Measurements from ENCODE around the gene MDH1.
A peak's percentile ranks its signal among the peaks of the same experiment; 100 is the strongest.
"Not testable (repeated sequence)": the region's sequence is repeated elsewhere in the genome, so short reads cannot be mapped to it uniquely, and the experiment has no call there.

Gene MDH1

GRCh38 chr2:63589148-63589958 lies 590 bp downstream of the MDH1 start:
- no peak for DNase-seq (ENCODE audit: low read depth)

DNA sequence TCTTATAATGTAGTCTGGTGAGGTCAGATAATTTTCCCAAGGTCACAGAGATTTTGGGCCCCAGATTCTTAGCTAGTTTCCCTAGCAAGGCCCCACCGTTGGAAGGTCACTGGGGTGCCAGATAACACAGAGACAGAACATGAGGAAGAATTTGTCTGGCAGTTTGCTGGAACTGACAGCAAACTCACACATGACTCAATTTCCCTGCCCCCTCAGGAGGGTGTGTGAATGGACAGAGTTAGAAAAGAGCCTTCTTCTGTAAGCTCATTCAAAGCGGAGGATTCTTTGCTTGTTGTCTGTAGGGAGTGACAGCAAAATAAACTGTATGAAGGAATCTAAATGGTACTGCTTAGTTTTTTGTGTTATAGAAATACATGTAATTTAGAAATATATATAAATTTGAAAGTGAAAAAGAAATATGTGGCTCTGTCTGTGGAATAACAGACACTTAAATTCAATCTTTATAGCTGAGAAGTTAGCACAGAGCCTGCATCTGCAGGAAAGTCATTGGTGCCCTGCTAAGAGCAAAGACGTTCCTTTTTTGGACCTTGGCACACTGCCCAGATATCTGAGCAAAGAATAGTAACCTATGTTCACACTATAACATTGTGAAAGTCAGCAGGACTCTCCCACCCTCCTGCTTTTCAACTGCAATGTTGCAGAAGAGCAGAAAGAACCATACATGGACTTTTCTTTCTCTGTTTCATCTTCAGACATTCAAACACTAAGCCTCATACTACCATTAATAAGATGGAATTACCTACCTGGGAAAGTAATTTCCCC lies 2.1 kb downstream of the MDH1 start:
- peak; percentile 41 for DNase-seq (ENCODE audit: low read depth)

DNA sequence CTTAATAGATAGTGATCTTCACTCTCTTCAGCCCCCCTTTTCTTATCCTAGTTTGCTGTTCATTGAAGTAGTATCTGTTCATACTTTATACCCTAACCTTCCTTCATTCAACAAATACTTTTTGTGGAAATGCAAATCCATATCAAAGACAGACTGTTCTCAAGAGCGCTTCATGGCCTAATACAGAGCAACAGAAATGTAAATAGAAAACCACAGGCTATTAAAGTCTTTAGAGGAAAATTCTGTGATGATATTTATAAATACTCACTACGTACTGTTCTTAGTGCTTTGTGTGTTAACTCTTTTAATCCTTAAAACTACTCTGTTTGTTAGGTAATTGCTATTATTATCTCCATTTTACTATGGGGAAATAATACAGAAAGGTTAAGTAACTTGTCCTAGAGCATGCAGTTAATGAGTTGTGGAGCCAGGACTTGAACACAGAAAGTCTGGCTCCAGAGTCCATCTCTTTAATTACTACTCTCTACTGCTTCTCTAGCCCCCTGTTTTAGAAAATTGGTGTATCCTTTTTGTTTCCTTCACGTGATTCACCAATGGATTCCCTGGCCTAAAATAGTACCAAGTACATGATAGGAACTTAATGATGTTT lies 2.9 kb downstream of the MDH1 start:
- DNase-seq (ENCODE audit: low read depth) = no peak

GRCh38 chr2:63594660-63595059 lies 5.9 kb downstream of the MDH1 start:
- DNase-seq (ENCODE audit: low read depth) = no peak

GRCh38 chr2:63596401-63596883 lies 7.7 kb downstream of the MDH1 start:
- no peak for DNase-seq (ENCODE audit: low read depth)

GRCh38 chr2:63598981-63599380 lies 10.2 kb downstream of the MDH1 start:
- DNase-seq (ENCODE audit: low read depth) = no peak

GRCh38 chr2:63600881-63601460 lies 12.2 kb downstream of the MDH1 start:
- no peak for DNase-seq (ENCODE audit: low read depth)

GRCh38 chr2:63604666-63605065 lies 15.9 kb downstream of the MDH1 start:
- no peak for DNase-seq (ENCODE audit: low read depth)

- not testable (repeated sequence) for DNase-seq (ENCODE audit: low read depth)
Observed at GRCh38 chr2:63608865-63609264, 20.1 kb downstream of the MDH1 start.

- no peak for DNase-seq (ENCODE audit: low read depth)
Observed at GRCh38 chr2:63610525-63610924, 21.8 kb downstream of the MDH1 start.

DNA sequence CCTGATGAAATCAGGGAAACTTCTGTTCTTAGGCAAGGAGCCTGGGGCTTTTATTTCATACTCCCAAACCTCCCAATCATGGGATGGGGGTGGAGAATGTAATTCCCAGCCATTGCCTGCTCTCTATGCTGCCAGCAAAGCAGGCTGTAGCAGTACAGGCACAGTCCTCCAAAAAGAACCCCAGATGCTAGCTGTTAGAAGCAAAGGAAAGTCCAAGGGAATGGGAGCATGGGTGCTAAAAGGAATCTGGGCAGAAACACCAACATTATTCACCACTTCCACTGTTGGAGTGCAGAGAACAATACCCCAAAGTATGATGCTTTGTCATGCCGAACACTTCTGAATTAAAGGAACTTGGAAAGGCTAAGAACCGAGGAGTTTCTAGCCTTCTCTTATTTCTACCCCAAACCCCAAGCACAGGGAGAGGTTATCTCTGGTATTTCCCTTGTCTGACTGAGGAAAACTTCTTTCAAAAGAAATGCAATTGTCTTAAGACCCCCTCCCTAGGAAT lies 24.7 kb downstream of the MDH1 start:
- DNase-seq (ENCODE audit: low read depth) = no peak

- peak; percentile 60 for DNase-seq (ENCODE audit: low read depth)
Observed at GRCh38 chr2:63614448-63614968, 25.7 kb downstream of the MDH1 start.

DNA sequence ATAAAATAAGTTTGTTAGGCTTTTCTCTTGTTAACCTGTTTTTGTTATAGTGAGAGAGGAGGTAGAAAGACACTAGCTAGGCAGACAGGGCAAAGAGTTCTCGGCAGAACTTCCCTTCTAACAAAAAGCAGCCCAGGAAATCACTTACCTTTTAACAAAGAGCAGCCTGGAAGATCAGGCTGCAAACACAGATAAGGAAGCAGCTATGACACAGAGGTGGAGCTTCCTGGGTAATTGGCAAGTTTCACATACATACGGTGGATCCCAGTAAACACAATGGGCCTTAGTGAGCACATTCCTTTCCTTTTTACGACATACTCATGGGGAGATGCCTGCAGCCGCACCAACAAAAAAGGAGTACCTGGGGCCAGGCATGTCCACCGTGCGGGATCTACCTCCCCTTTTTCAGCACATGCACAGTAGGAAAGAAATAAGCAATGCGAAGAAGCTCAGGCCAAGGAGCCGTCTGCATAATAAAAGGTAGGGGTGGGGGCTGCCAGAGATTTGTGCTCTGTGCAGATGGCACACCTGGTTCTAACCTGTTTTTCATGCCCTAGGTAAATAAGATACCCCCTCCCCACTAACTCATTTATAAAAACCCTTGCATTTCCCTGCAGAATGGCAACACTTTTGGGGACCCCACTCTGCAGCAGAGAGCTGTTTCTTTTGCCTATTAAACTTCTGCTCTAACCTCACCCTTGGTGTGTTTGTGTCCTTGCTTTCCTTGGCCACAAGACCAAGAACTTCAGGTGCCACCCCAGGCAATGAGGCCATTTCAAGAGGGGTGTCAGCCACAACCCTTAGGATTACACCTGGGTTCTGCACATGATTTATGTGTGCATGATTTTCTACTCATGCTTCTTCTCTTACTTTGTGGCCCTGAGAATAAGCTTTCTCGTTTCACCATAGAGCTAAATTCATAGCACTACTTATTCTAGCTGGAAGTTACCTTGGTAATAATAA lies 26.5 kb downstream of the MDH1 start:
- DNase-seq (ENCODE audit: low read depth) = peak; percentile 78

GRCh38 chr2:63617366-63617765 lies 28.6 kb downstream of the MDH1 start:
- DNase-seq (ENCODE audit: low read depth) = no peak

DNA sequence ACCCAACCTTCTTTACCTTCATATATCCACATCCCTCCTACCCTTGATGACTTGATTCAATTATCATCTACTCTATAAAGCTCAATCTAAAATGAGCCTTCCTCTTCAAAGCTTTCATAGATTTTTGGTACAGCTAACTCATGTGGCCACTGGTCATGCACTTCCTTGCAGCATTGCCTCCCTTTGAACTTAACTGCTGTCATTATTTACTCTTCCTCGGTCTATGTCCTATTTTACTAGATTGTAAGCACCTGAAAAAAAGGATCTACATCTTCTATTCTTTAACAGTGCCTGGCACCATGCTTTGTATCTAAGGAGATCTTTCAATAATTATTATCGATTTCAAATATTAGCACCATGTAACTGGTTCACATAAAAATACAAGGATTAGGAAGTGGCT lies 30.6 kb downstream of the MDH1 start:
- DNase-seq (ENCODE audit: low read depth) = no peak

- DNase-seq (ENCODE audit: low read depth) = no peak
Observed at GRCh38 chr2:63622751-63623150, 34.0 kb downstream of the MDH1 start.

GRCh38 chr2:63623763-63624162 lies 35.0 kb downstream of the MDH1 start:
- not testable (repeated sequence) for DNase-seq (ENCODE audit: low read depth)

GRCh38 chr2:63627866-63628265 lies 39.1 kb downstream of the MDH1 start:
- no peak for DNase-seq (ENCODE audit: low read depth)

DNA sequence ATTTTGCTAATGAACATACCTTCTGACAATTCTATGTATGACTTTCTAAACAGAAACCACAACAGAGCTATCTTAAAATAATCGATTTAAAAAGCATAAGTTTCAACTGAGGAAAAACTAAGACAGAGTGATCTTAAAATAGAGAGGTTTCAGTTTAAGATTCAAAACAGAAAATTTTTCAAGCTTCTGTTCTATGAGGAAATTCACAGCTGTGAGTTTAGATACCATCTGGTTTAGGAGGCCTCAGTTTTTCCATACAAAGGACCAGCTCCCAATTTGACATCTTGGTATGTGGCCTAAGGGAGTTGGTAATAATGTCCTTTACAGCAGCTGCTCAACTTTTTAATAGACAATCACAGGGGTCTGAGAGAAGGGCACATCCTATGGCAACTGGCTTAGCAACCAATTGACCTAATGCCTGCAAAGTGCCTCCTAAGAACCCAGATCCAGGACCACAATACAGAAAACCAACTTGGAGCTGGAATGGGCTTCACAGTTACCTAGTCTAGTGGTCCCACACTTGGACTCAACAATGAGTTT lies 39.7 kb downstream of the MDH1 start:
- DNase-seq (ENCODE audit: low read depth) = no peak

- no peak for DNase-seq (ENCODE audit: low read depth)
Observed at GRCh38 chr2:63631501-63631900, 42.7 kb downstream of the MDH1 start.
